T follicular helper cell (primary cell): ENCODE measurements around the gene MORN1.

ENCODE experiments used
- DNase-seq: peaks from one replicate; pipeline ENCODE4 v3.0.0-alpha.2; 2020; ENCODE audit warnings: low read depth

Gene MORN1

GRCh38 chr1:2352341-2352896 is 38.9 kb downstream of the MORN1 start:
- no peak for DNase-seq

GRCh38 chr1:2351723-2352122 is 39.6 kb downstream of the MORN1 start:
- DNase-seq = no peak

- no peak for DNase-seq
These were observed 40.3 kb downstream of the MORN1 start for GRCh38 chr1:2350911-2351655.

GRCh38 chr1:2350501-2350900 is 40.9 kb downstream of the MORN1 start:
- no peak for DNase-seq

- no peak for DNase-seq
These were observed 41.5 kb downstream of the MORN1 start for GRCh38 chr1:2349806-2350205.

GRCh38 chr1:2348346-2349325 is 42.7 kb downstream of the MORN1 start:
- no peak for DNase-seq

- DNase-seq = no peak
These were observed 43.5 kb downstream of the MORN1 start for GRCh38 chr1:2347896-2348295.

GRCh38 chr1:2347409-2347785 is 44.0 kb downstream of the MORN1 start:
- DNase-seq = no peak

- DNase-seq = no peak
These were observed 44.5 kb downstream of the MORN1 start for GRCh38 chr1:2346691-2347408.

GRCh38 chr1:2345297-2346075 is 45.9 kb downstream of the MORN1 start:
- DNase-seq = no peak

- no peak for DNase-seq
These were observed 46.5 kb downstream of the MORN1 start for GRCh38 chr1:2344744-2345296.

- no peak for DNase-seq
These were observed 47.2 kb downstream of the MORN1 start for GRCh38 chr1:2344121-2344681.

GRCh38 chr1:2343023-2343935 is 48.1 kb downstream of the MORN1 start:
- no peak for DNase-seq

GRCh38 chr1:2342384-2343022 is 48.9 kb downstream of the MORN1 start:
- no peak for DNase-seq

- DNase-seq = no peak
These were observed 49.5 kb downstream of the MORN1 start for GRCh38 chr1:2341706-2342383.

GRCh38 chr1:2340918-2341254 is 50.5 kb downstream of the MORN1 start:
- DNase-seq = no peak

- no peak for DNase-seq
These were observed 51.1 kb downstream of the MORN1 start for GRCh38 chr1:2340086-2340917.
